Transverse colon (tissue), 3 donors: ENCODE results near the gene CPM.

ENCODE experiments used
- EP300 ChIP-seq: sonication (generic); formaldehyde crosslinking; IDR thresholded peaks from one replicate; pipeline ENCODE4 v1.6.1; 2017; ENCODE audit warnings: antibody characterized with exemption, low read depth
- POLR2A ChIP-seq: fragments of 450-650 bp; IDR thresholded peaks from one replicate; pipeline ENCODE4 v1.6.1; 2016; ENCODE audit warnings: antibody characterized with exemption, mild to moderate bottlenecking, moderate library complexity
- TF ChIP-seq, protein P1 (sequence below), 5 experiments: fragments of 200-600 bp in 3 of 5; fragments of 450-650 bp in 2 of 5; sonication (generic) in 3 of 5; IDR thresholded peaks; 1 replicate in 2 of 5; 2 replicates in 3 of 5; pipeline ENCODE4 v1.5.1; 2016 to 2017; ENCODE audit warnings: antibody characterized with exemption in 5 of 5, inconsistent platforms in 3 of 5, mild to moderate bottlenecking in 2 of 5, moderate library complexity in 1 of 5

DNA sequence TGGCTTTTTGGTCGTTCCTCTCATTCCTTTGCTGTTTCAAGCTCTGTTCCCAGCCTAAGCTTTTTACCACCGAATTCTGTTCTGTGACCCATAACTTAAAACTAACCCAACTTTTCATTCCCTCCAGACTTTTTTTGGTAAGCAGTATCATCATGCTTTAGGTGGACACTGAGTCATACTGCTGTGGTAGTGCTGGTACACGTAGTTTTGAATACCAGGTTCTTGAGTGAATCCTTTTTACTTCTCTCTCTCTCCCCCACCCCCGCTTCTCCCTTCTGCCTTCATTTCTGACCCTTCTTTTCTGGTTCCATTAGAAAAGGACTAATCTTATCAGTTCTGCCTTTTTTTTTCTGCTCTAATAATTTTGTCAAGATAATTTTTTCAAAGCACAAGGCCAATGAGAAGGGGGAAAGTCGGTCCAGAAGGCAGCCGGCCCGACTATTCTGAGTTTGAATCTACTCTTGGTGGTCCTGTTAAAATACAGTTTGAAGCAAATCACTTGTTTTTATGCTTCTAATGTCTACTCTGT lies 127.3 kb downstream of the CPM start:
- TF ChIP-seq, protein P1, sequence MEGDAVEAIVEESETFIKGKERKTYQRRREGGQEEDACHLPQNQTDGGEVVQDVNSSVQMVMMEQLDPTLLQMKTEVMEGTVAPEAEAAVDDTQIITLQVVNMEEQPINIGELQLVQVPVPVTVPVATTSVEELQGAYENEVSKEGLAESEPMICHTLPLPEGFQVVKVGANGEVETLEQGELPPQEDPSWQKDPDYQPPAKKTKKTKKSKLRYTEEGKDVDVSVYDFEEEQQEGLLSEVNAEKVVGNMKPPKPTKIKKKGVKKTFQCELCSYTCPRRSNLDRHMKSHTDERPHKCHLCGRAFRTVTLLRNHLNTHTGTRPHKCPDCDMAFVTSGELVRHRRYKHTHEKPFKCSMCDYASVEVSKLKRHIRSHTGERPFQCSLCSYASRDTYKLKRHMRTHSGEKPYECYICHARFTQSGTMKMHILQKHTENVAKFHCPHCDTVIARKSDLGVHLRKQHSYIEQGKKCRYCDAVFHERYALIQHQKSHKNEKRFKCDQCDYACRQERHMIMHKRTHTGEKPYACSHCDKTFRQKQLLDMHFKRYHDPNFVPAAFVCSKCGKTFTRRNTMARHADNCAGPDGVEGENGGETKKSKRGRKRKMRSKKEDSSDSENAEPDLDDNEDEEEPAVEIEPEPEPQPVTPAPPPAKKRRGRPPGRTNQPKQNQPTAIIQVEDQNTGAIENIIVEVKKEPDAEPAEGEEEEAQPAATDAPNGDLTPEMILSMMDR (IDR thresholded peaks at IDR 0.05), result no peak
- TF ChIP-seq EP300 (no peak), POLR2A (no peak)
